Trophoblast cell (in vitro differentiated cells and primary cell): ENCODE data around the gene TBCD.

Experiments
- DNase-seq, 2 donors: peaks; one replicate each; pipeline ENCODE4 v3.0.0-alpha.2; 2016
- H2AFZ ChIP-seq: 2 replicates; pipeline ENCODE4 v1.6.1; 2013; ENCODE audit warnings: low read length, moderate library complexity, mild to moderate bottlenecking; ENCODE audit not compliant: insufficient read depth, poor library complexity
- H2AK5ac ChIP-seq: 2 replicates; pipeline ENCODE4 v1.6.1; 2013; ENCODE audit warnings: mild to moderate bottlenecking, low read length
- H2BK120ac ChIP-seq: 2 replicates; pipeline ENCODE4 v1.6.1; 2013; ENCODE audit warnings: low read length, mild to moderate bottlenecking, moderate library complexity; ENCODE audit not compliant: insufficient read depth, poor library complexity
- H2BK12ac ChIP-seq: 2 replicates; pipeline ENCODE4 v1.6.1; 2013; ENCODE audit warnings: mild to moderate bottlenecking, low read length, moderate library complexity
- H2BK5ac ChIP-seq: 2 replicates; pipeline ENCODE4 v1.6.1; 2013; ENCODE audit warnings: low read length, low read depth, moderate library complexity, mild to moderate bottlenecking; ENCODE audit not compliant: poor library complexity
- H3K14ac ChIP-seq: 2 replicates; pipeline ENCODE4 v1.6.1; 2013; ENCODE audit warnings: mild to moderate bottlenecking, low read length
- H3K18ac ChIP-seq: 2 replicates; pipeline ENCODE4 v1.6.1; 2013; ENCODE audit warnings: mild to moderate bottlenecking, low read length
- H3K23ac ChIP-seq: 2 replicates; pipeline ENCODE4 v1.6.1; 2013; ENCODE audit warnings: low read length
- H3K27ac ChIP-seq: 2 replicates; pipeline ENCODE4 v1.5.1; 2013; ENCODE audit warnings: low read depth, mild to moderate bottlenecking, inconsistent platforms, low read length, moderate library complexity
- H3K27me3 ChIP-seq: 2 replicates; pipeline ENCODE4 v1.6.1; 2013; ENCODE audit warnings: inconsistent platforms, mild to moderate bottlenecking, low read length, moderate library complexity; ENCODE audit not compliant: insufficient read depth
- H3K36me3 ChIP-seq, 2 experiments: 1 replicate in 1 of 2; 2 replicates in 1 of 2; pipeline ENCODE4 v1.6.1; 2013; ENCODE audit warnings: low read length in 2 of 2, mild to moderate bottlenecking in 2 of 2, moderate library complexity in 1 of 2; ENCODE audit not compliant: insufficient read depth in 2 of 2, control insufficient read depth in 1 of 2
- H3K4ac ChIP-seq: 2 replicates; pipeline ENCODE4 v1.6.1; 2013; ENCODE audit warnings: low read depth, mild to moderate bottlenecking, low read length, moderate library complexity
- H3K4me1 ChIP-seq, 2 experiments: 1 replicate in 1 of 2; 2 replicates in 1 of 2; pipeline ENCODE4 v1.6.1; 2013; ENCODE audit warnings: low read length in 2 of 2, mild to moderate bottlenecking in 2 of 2, moderate library complexity in 1 of 2; ENCODE audit not compliant: insufficient read depth in 2 of 2, control insufficient read depth in 1 of 2
- H3K4me2 ChIP-seq: 2 replicates; pipeline ENCODE4 v1.6.1; 2013; ENCODE audit warnings: inconsistent platforms, mild to moderate bottlenecking, low read length, moderate library complexity
- H3K4me3 ChIP-seq: 2 replicates; pipeline ENCODE4 v1.5.1; 2013; ENCODE audit warnings: mild to moderate bottlenecking, low read depth, low read length, inconsistent platforms
- H3K79me1 ChIP-seq: one replicate; pipeline ENCODE4 v1.6.1; 2013; ENCODE audit warnings: low read length
- H3K79me2 ChIP-seq: 2 replicates; pipeline ENCODE4 v1.6.1; 2013; ENCODE audit warnings: low read length, mild to moderate bottlenecking; ENCODE audit not compliant: control insufficient read depth, insufficient read depth, poor library complexity
- H3K9ac ChIP-seq: 2 replicates; pipeline ENCODE4 v1.6.1; 2013; ENCODE audit warnings: mild to moderate bottlenecking, low read length
- H3K9me3 ChIP-seq: 2 replicates; pipeline ENCODE4 v1.6.1; 2013; ENCODE audit warnings: low read depth, mild to moderate bottlenecking, control low read depth, inconsistent platforms, low read length; ENCODE audit not compliant: insufficient read depth
- H4K12ac ChIP-seq: 2 replicates; pipeline ENCODE4 v1.6.1; 2013; ENCODE audit warnings: low read depth, mild to moderate bottlenecking, low read length, moderate library complexity
- H4K8ac ChIP-seq: 2 replicates; pipeline ENCODE4 v1.6.1; 2013; ENCODE audit warnings: low read depth, mild to moderate bottlenecking, low read length, moderate library complexity
- H4K91ac ChIP-seq: one replicate; pipeline ENCODE4 v1.6.1; 2013; ENCODE audit warnings: low read depth, mild to moderate bottlenecking, low read length, moderate library complexity
- WGBS: extraction: QIAGEN DNeasy Blood & Tissue Kit; methylation state at CpG from one replicate; pipeline ENCODE4 v1.1.7; 2013; ENCODE audit warnings: missing lambda C conversion rate; ENCODE audit not compliant: insufficient read length, insufficient coverage; ENCODE audit errors: extremely low coverage; 5-methylcytosine and 5-hydroxymethylcytosine counted together

Gene TBCD

GRCh38 chr17:82820278-82821251, 68.7 kb downstream of the TBCD start:
- Histone ChIP-seq H4K12ac (no peak overlapping the region), H4K8ac (no peak overlapping the region), H3K18ac (no peak overlapping the region), H2BK5ac (no peak overlapping the region), H3K23ac (no peak overlapping the region), H3K14ac (no peak overlapping the region), H2BK12ac (no peak overlapping the region), H3K4ac (no peak overlapping the region), H3K36me3 (peaks cover 2 to 9% of the 10 kb centered on the region in 2 experiments), H3K4me2 (no peak overlapping the region), H3K79me1 (no peaks in the 10 kb centered on the region), H3K27ac (no peak overlapping the region), H4K91ac (no peak overlapping the region), H3K4me1 (no peaks in the 10 kb centered on the region), H3K79me2 (no peaks in the 10 kb centered on the region), H3K27me3 (no peaks in the 10 kb centered on the region), H2BK120ac (no peak overlapping the region), H2AFZ (no peak overlapping the region), H3K4me3 (no peak overlapping the region), H2AK5ac (no peak overlapping the region), H3K9ac (no peak overlapping the region), H3K9me3 (peaks cover 6% of the 10 kb centered on the region)
- WGBS: no CpG with 5 or more reads among the region's 5 CpGs
- no peak for DNase-seq

DNA sequence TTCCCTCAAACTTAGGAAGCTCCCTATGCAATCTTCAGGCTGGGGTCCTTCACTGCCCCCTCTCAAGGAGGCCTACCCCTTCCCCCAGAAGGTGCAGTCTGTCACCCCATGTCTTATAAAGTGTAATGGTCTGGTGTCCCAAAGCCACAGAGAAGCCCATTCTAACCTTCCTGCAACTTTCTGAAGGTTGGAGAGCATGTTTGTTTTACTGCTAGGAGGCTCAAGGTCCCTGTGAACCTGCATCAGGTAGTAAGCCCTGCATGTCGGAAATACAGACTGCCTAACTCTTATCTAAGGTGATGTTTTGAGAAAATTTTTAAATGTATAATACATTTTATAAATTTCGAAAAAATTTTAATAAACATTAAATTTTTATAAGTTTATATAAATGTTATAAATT, 69.7 kb downstream of the TBCD start:
- H3K27me3 ChIP-seq: no peaks in the 10 kb centered on the region
- no peak overlapping the region for H3K9ac ChIP-seq
- H2AFZ ChIP-seq: no peak overlapping the region
- no peak overlapping the region for H3K4ac ChIP-seq
- H4K12ac ChIP-seq: no peak overlapping the region
- no peak overlapping the region for H3K18ac ChIP-seq
- no peaks in the 10 kb centered on the region for H3K4me1 ChIP-seq
- H3K27ac ChIP-seq: no peak overlapping the region
- H3K23ac ChIP-seq: no peak overlapping the region
- H3K36me3 ChIP-seq: peaks cover 2 to 9% of the 10 kb centered on the region in 2 experiments
- H2BK5ac ChIP-seq: no peak overlapping the region
- DNase-seq: no peak
- H3K79me1 ChIP-seq: no peaks in the 10 kb centered on the region
- H4K8ac ChIP-seq: no peak overlapping the region
- H2BK12ac ChIP-seq: no peak overlapping the region
- peaks cover 6% of the 10 kb centered on the region for H3K9me3 ChIP-seq
- no peak overlapping the region for H3K14ac ChIP-seq
- no peak overlapping the region for H3K4me2 ChIP-seq
- H2AK5ac ChIP-seq: no peak overlapping the region
- no peak overlapping the region for H3K4me3 ChIP-seq
- no peak overlapping the region for H2BK120ac ChIP-seq
- no peaks in the 10 kb centered on the region for H3K79me2 ChIP-seq
- H4K91ac ChIP-seq: no peak overlapping the region
- no CpG with 5 or more reads among the region's 2 CpGs for WGBS

- H4K12ac ChIP-seq: no peak overlapping the region
- no peak overlapping the region for H3K18ac ChIP-seq
- no peak overlapping the region for H3K4me3 ChIP-seq
- H3K79me2 ChIP-seq: no peaks in the 10 kb centered on the region
- no peaks in the 10 kb centered on the region for H3K27me3 ChIP-seq
- peaks cover 2 to 9% of the 10 kb centered on the region in 2 experiments for H3K36me3 ChIP-seq
- H3K4me1 ChIP-seq: no peaks in the 10 kb centered on the region
- no peak overlapping the region for H3K9ac ChIP-seq
- WGBS: no CpG with 5 or more reads among the region's 16 CpGs
- H3K27ac ChIP-seq: no peak overlapping the region
- H3K4ac ChIP-seq: no peak overlapping the region
- no peak overlapping the region for H3K14ac ChIP-seq
- DNase-seq: no peak
- peaks cover 6% of the 10 kb centered on the region for H3K9me3 ChIP-seq
- H4K8ac ChIP-seq: no peak overlapping the region
- H2BK12ac ChIP-seq: no peak overlapping the region
- H3K79me1 ChIP-seq: no peaks in the 10 kb centered on the region
- no peak overlapping the region for H3K4me2 ChIP-seq
- no peak overlapping the region for H2BK5ac ChIP-seq
- H2BK120ac ChIP-seq: no peak overlapping the region
- H4K91ac ChIP-seq: no peak overlapping the region
- no peak overlapping the region for H2AFZ ChIP-seq
- no peak overlapping the region for H2AK5ac ChIP-seq
- H3K23ac ChIP-seq: no peak overlapping the region
Measured at GRCh38 chr17:82822281-82822680, 70.4 kb downstream of the TBCD start.

DNA sequence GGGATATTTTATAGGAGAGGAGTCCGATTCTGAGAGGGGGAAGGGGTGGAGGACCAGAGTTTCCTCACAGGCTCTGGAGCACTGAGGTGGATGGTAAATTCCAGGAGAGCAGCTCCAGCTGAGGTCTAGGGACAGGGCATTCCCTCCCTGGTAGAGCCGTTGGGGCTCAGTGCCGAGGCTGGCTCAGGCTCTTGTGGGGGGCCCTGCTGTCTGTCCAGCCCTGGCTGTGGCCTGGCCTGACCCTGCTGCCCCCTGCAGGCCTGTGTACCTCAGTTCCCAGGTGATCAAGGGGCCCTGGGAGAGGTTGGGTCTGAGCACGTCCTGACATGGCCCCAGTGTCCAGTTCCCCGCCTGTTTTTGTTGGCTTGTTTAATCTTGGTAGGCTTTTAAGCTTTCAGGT, 71.1 kb downstream of the TBCD start:
- no peak overlapping the region for H3K4ac ChIP-seq
- no peak overlapping the region for H4K12ac ChIP-seq
- H3K14ac ChIP-seq: no peak overlapping the region
- H3K27ac ChIP-seq: no peak overlapping the region
- H4K91ac ChIP-seq: no peak overlapping the region
- peaks cover 11% of the 10 kb centered on the region for H3K9me3 ChIP-seq
- no peak overlapping the region for H2BK120ac ChIP-seq
- no peak overlapping the region for H3K18ac ChIP-seq
- no peaks in the 10 kb centered on the region for H3K27me3 ChIP-seq
- no peak overlapping the region for H2BK5ac ChIP-seq
- no peak overlapping the region for H3K9ac ChIP-seq
- DNase-seq: no peak
- H2AK5ac ChIP-seq: no peak overlapping the region
- H2AFZ ChIP-seq: no peak overlapping the region
- H3K79me2 ChIP-seq: no peaks in the 10 kb centered on the region
- no peak overlapping the region for H3K4me3 ChIP-seq
- H3K79me1 ChIP-seq: no peaks in the 10 kb centered on the region
- H3K23ac ChIP-seq: no peak overlapping the region
- H2BK12ac ChIP-seq: no peak overlapping the region
- H3K4me2 ChIP-seq: no peak overlapping the region
- H3K36me3 ChIP-seq: peaks cover 3 to 14% of the 10 kb centered on the region in 2 experiments
- WGBS: no CpG with 5 or more reads among the region's 5 CpGs
- no peak overlapping the region for H4K8ac ChIP-seq
- H3K4me1 ChIP-seq: no peaks in the 10 kb centered on the region
